PFSK-1 (cell line): Measurements from ENCODE around the gene PDK2.

ENCODE experiments used
- FOXP2 ChIP-seq: optimal IDR thresholded peaks from 2 replicates; pipeline ENCODE3; 2011; ENCODE audit warnings: borderline replicate concordance, control low read depth, inconsistent platforms; ENCODE audit not compliant: insufficient read depth; ENCODE audit errors: extremely low read length, extremely low read depth
- POLR2AphosphoS5 ChIP-seq: IDR thresholded peaks from 2 replicates; pipeline ENCODE4 v1.6.1; 2012; ENCODE audit warnings: low read depth, mild to moderate bottlenecking, control low read depth, low read length, moderate library complexity
- REST ChIP-seq, 2 experiments: IDR thresholded peaks; 2 replicates each; pipeline versions ENCODE4 v1.6.1 to v1.8.0; 2011 to 2012; ENCODE audit warnings: low read depth in 2 of 2, low read length in 2 of 2, control low read depth in 1 of 2, inconsistent platforms in 1 of 2, mild to moderate bottlenecking in 1 of 2, moderate library complexity in 1 of 2; ENCODE audit not compliant: insufficient read depth in 1 of 2
- SIN3A ChIP-seq: IDR thresholded peaks from 2 replicates; pipeline ENCODE4 v1.6.1; 2012; ENCODE audit warnings: mild to moderate bottlenecking, low read length, moderate library complexity, borderline replicate concordance; ENCODE audit not compliant: insufficient read depth
- TAF1 ChIP-seq: IDR thresholded peaks from 2 replicates; pipeline ENCODE4 v1.6.1; 2012; ENCODE audit warnings: low read length, control low read depth, borderline replicate concordance; ENCODE audit not compliant: insufficient read depth

Gene PDK2

GRCh38 chr17:50134206-50135110 lies 39.3 kb downstream of the PDK2 start:
- TF ChIP-seq REST (IDR thresholded peaks at IDR 0.05; ENCODE audit: insufficient read depth in 1 of 2, low read depth in 2 of 2, low read length in 2 of 2) (no peak), FOXP2 (no peak), POLR2AphosphoS5 (no peak), TAF1 (no peak), SIN3A (no peak)

- TF ChIP-seq REST (IDR thresholded peaks at IDR 0.05; ENCODE audit: insufficient read depth in 1 of 2, low read depth in 2 of 2, low read length in 2 of 2) (no peak), SIN3A (no peak), FOXP2 (no peak), POLR2AphosphoS5 (no peak), TAF1 (no peak)
These were observed 40.4 kb downstream of the PDK2 start for GRCh38 chr17:50135316-50136095.

GRCh38 chr17:50136096-50136687 lies 41.0 kb downstream of the PDK2 start:
- TF ChIP-seq SIN3A (no peak), TAF1 (no peak), REST (IDR thresholded peaks at IDR 0.05; ENCODE audit: insufficient read depth in 1 of 2, low read depth in 2 of 2, low read length in 2 of 2) (no peak), FOXP2 (no peak), POLR2AphosphoS5 (no peak)

- TF ChIP-seq FOXP2: no peak
- no peak for TF ChIP-seq SIN3A
- TF ChIP-seq REST (IDR thresholded peaks at IDR 0.05; ENCODE audit: insufficient read depth in 1 of 2, low read depth in 2 of 2, low read length in 2 of 2): no peak
- no peak for TF ChIP-seq TAF1
- TF ChIP-seq POLR2AphosphoS5: no peak
These were observed 41.9 kb downstream of the PDK2 start for GRCh38 chr17:50137042-50137441.
